H1 (cell line): ENCODE measurements around the gene ALPL.

Source experiments
- EP300 ChIP-seq, 2 experiments: IDR thresholded peaks; 1 replicate in 1 of 2; 2 replicates in 1 of 2; pipeline ENCODE4 v1.6.1; 2011 to 2012; ENCODE audit warnings: low read depth in 2 of 2, low read length in 2 of 2, mild to moderate bottlenecking in 2 of 2, borderline replicate concordance in 1 of 2, inconsistent platforms in 1 of 2, moderate library complexity in 1 of 2
- NRF1 ChIP-seq: IDR thresholded peaks from 2 replicates; pipeline ENCODE4 v1.6.1; 2011; ENCODE audit warnings: mild to moderate bottlenecking, low read depth, low read length, improper control_type of control experiment
- TCF12 ChIP-seq: IDR thresholded peaks from 2 replicates; pipeline ENCODE4 v1.6.1; 2011; ENCODE audit warnings: low read depth, mild to moderate bottlenecking, low read length
- TF ChIP-seq, protein P1 (sequence below), 3 experiments: IDR thresholded peaks; 1 replicate in 2 of 3; 2 replicates in 1 of 3; pipeline versions ENCODE4 v1.5.1 to v1.6.1; 2011; ENCODE audit warnings: low read length in 3 of 3, mild to moderate bottlenecking in 3 of 3, inconsistent platforms in 2 of 3, low read depth in 1 of 3, moderate library complexity in 1 of 3; ENCODE audit not compliant: insufficient read depth in 1 of 3; ENCODE audit errors: control extremely low read depth in 1 of 3
- TF ChIP-seq, protein P2 (sequence below): IDR thresholded peaks from 2 replicates; pipeline ENCODE4 v1.6.1; 2012; ENCODE audit warnings: inconsistent platforms

DNA sequence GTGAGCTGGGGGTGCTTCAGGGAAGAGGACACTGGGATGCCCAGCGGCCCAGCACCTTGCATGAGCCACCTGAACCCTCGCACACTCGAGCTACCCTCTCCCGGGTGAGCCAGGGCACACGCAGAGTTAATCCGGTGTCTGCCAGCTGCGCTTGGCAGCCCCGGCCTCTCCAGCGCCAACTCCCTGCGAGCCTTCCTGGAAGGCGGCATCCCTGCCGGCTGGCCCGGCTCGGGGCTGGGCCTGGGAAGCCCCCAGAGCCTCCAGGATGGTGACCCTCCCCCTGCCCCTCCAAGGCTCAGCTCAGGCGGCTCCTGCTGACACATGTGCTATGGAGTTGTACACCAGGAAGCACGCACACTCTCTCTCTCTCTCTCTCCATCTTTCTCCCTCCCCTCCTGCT lies 111.3 kb downstream of the ALPL start:
- TF ChIP-seq, protein P1, sequence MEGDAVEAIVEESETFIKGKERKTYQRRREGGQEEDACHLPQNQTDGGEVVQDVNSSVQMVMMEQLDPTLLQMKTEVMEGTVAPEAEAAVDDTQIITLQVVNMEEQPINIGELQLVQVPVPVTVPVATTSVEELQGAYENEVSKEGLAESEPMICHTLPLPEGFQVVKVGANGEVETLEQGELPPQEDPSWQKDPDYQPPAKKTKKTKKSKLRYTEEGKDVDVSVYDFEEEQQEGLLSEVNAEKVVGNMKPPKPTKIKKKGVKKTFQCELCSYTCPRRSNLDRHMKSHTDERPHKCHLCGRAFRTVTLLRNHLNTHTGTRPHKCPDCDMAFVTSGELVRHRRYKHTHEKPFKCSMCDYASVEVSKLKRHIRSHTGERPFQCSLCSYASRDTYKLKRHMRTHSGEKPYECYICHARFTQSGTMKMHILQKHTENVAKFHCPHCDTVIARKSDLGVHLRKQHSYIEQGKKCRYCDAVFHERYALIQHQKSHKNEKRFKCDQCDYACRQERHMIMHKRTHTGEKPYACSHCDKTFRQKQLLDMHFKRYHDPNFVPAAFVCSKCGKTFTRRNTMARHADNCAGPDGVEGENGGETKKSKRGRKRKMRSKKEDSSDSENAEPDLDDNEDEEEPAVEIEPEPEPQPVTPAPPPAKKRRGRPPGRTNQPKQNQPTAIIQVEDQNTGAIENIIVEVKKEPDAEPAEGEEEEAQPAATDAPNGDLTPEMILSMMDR (IDR thresholded peaks at IDR 0.05; ENCODE audit: control extremely low read depth in 1 of 3, insufficient read depth in 1 of 3, low read depth in 1 of 3, low read length in 3 of 3): no peak
- no peak for TF ChIP-seq TCF12
- TF ChIP-seq NRF1: no peak
- TF ChIP-seq EP300 (IDR thresholded peaks at IDR 0.05; ENCODE audit: borderline replicate concordance in 1 of 2, low read depth in 2 of 2, low read length in 2 of 2): no peak
- TF ChIP-seq, protein P2, sequence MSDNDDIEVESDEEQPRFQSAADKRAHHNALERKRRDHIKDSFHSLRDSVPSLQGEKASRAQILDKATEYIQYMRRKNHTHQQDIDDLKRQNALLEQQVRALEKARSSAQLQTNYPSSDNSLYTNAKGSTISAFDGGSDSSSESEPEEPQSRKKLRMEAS: no peak
